Superior temporal gyrus (tissue), 1 donor: ENCODE results near the gene STK33.

ENCODE experiments used
- DNase-seq: peaks from one replicate; pipeline ENCODE4 v3.0.0-alpha.2; 2016; ENCODE audit errors: extremely low spot score

Gene STK33

DNA sequence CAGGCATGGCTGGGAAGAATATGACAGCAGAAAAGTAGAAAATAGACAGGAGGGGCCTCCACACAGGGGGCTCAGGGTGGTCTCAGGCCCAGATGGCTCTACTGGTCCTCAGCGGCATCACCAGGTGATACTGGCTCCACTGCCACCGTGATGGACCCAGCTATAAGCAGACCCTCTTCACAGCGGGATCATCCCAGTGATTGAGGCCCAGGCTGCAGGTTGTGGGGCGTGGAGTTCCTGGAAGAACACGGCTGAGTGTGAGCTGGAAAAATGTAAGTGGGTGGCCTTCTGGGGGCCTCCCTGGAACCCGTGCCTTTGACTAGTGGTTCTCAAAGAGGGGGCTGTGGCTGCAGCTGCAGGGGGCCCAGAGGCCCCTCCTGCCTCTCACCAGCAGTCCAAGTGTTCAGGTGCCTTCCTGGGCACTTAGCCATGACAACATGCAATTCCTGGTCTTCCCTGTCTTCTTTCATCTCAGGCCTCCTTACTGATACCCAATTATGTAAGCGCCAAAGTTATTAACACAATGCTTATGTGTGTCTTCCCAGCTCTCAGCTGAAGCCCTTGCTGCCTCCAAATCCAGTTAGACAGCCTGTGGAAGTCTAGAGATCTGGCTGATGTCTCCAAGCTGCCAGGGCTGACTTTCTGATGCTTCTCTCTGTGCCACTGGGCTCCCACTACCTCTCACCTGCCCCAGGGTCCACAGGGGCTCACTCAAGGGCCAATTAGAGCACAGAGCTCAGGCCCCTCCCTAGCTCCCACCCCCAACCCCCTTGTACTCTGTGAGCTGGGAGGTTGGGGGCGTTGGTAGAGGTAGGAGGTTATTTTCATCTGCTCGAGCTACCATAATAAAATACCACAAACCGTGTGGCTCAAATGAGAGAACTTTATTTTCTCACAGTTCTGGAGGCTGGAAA lies 220.3 kb downstream of the STK33 start:
- no peak for DNase-seq

DNA sequence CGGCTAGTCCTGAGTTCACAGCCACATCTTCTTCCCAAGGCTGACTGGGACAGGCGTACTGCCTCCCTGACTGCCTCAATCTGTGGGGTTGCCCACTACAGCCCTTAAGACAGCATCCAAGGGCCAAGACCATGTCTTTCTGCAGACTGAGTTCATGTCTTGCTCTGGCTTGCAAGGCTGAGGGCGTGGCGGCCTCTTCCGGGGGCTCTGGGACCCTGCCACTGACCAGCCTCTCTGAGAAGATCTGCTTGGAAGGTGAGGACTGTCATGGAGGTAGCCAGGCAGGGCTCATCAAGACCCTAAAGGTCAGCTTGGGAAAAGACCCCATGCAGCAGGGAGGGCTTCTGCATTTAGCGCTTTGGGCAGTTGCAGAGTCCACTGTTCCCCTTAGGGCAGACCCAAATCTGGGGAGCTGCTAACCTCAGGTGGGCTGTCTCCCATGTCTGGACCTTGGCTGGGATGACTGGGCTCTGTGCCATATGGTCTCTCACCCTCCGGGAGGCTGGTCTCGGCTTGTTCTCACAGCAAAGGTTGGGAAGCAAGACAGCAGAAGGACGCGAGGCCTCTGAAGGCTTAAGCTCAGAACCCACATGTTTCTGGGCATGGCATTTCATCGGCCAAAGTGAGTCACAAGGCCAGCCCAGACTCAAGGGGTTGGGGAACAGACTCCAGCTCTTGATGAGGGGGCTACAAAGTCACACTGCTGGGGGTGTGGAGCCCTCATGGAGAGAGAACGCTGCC lies 221.2 kb downstream of the STK33 start:
- no peak for DNase-seq

- DNase-seq, result no peak
Measured at GRCh38 chr11:8371516-8371884, 222.5 kb downstream of the STK33 start.

GRCh38 chr11:8370812-8371515 lies 223.1 kb downstream of the STK33 start:
- DNase-seq, result no peak

GRCh38 chr11:8369592-8370205 lies 224.3 kb downstream of the STK33 start:
- no peak for DNase-seq

- DNase-seq, result no peak
Measured at GRCh38 chr11:8368772-8369171, 225.3 kb downstream of the STK33 start.

DNA sequence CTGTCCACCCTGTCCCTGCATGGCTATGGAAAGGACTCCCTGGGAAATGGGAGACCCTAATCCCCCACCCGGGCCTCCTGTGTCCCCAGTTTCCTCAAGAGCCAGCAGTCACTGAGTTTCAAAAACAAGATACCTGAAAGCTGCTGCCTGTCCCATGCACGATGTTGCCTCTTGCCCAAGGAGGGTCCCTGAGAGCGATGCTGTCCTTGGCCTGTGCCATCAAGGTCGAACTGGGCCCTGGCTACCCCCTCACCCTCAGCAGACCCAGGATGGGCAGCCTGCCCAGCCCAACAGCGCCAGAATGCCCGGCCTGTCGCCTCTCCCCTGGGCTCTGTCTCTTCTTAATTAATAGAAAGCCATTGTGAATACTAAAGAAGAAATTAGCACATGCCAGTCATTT lies 225.8 kb downstream of the STK33 start:
- no peak for DNase-seq

DNA sequence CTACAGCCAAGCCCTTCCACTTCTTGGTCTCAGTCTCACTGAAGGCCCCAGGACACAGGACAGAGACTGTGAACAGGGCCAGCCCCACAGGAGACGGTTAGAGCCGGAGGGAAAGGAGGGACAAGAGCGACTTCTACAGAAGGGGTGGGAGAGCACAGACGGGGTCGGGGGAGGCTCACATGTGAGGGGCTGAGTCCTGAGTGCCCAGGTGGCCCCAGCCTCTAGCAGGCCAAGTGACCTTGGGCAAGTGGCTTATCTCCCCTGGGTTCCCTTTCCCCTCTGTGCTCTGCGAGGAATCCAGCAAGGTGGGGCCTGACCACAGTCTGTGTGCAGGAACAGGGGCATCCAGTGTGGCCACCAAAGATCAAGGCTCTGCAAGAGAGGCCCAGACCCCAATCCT lies 227.7 kb downstream of the STK33 start:
- DNase-seq, result no peak

GRCh38 chr11:8365216-8365941 lies 228.6 kb downstream of the STK33 start:
- DNase-seq, result no peak

DNA sequence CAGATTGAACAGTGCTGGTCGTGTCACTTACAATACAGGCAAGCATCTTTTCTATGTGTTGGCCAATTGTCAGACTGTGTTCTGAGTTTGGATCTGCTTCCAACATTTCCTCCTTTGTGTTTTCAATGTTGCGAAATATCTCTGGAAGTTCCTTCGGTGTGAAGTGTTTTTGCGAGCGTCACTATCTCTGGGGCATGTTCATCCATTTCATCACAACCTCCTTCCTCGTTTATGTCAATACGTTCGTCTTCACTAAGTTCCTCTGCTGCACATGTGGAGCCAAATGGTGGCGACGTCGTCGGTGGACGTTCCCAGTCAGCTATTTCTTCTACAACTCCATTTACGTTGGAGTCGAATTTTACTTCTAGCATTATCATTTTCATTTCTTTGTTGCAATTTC lies 230.1 kb downstream of the STK33 start:
- no peak for DNase-seq

DNA sequence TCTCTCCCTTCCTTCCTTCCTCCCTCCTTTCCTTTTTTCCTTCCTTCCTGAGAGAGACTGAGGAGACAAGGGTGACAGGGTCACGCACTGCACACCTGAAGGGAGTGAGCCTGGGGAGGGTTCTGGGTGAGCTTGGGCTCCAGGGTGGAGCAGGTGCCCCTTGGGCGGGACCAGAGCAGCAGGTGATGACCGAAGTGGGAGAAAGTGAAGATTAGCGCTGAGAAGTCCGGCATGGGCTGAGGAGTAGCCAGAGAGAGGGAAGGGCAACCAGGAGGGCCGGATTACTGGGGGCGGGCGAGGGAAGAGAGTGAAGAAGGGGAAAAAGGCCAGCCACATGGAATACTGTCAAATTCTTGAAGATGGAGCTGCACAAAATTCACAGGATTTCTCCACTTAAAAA lies 231.1 kb downstream of the STK33 start:
- no peak for DNase-seq

GRCh38 chr11:8362491-8362890 lies 231.5 kb downstream of the STK33 start:
- no peak for DNase-seq

DNA sequence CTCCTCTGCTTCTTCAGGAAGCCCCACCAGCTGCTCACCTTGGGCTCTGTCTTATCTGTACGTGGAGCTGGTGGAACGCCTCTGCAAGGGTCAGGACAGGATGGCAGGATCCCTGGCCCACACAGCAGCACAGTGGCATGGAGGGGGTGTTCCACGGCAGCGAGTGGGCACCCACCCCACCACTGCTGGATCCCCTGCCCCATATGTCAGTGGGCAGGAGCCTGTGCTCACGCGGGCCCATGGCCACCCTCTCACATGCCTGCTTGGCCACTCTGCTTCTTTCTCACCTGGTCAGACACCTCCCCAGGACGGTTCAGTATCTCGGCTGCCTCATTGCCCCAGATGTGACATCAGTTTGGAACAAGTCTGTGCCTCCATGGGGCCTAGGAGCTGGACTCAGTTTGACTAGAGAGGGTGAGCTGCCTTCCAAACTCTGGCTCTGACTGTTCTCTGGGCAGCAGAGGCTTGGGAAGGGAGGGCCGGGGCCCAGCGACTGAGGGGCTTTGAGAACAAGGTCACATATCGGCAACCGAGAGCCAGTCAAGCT lies 232.3 kb downstream of the STK33 start:
- DNase-seq, result no peak

DNA sequence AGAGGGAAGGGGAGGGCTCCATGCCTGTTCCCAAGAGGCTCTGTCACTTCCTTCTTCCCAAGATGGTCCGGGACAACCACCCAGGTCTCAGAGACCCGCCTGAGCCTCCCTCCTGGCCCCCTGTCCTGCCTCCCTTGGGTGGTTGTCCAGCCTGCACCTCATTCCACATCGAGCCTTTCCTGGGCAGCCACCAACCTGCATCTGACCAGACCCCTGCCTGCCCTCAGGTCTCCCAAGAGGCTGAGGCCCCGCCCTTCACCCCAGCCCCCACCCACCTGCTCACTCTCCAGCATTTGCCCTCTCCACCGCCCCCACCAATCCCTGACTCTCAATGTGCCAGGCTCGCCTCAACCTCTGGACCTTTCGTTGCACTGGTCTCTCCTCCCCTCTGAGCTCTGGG lies 232.8 kb downstream of the STK33 start:
- DNase-seq, result no peak

- DNase-seq, result no peak
Measured at GRCh38 chr11:8360086-8360828, 233.8 kb downstream of the STK33 start.

DNA sequence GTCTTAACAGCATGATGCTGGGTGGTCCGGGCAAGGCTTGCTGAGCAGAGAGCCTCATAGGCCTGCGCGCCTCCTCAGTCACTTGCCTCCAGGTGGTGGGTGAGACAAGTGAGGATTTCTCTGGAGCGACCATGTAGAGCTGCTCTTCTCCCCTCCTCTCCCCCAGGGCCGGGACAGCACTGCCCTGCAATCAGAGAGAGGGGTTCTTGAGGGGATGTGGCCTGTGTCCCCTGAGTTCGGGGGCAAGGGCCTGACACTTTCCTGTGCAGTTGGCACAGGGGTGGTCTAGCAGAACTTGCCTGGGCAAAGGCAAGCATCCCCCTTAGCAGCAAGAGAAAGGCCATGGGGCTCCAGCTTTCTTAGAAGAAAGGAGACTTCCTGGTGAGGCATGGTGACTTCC lies 234.5 kb downstream of the STK33 start:
- no peak for DNase-seq

DNA sequence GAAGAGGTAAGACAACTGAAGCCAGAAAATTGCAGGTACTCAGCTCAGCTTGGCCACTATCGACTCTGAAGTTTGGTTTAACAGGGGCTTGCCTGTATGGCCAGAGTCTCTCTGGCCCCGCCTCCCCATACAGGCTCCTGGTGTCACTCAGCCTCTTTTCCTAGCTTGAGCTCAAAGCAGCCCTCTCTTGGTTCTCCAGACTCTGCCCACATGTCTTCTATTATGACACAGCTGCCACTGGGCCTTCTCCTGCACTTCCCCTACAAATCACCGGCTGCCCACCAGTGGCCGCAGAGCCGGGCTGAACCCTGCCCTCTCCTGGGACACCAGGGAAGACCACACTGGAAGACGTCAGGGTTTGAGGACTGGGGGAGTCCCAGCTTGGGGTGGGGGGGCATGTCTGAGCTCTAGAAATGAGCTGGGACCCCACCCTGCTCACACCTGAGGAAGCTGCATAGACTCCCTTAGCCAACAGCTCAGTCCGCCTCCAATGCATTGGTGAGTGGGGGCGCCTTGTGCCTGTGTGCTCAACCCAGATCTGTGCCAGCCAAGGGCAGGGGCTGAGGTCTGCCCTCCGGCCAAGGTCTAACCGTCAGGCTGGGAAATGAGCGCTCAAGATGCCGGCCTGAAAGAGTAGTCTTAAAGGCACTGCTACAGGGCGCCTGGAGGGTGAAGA lies 236.0 kb downstream of the STK33 start:
- no peak for DNase-seq

DNA sequence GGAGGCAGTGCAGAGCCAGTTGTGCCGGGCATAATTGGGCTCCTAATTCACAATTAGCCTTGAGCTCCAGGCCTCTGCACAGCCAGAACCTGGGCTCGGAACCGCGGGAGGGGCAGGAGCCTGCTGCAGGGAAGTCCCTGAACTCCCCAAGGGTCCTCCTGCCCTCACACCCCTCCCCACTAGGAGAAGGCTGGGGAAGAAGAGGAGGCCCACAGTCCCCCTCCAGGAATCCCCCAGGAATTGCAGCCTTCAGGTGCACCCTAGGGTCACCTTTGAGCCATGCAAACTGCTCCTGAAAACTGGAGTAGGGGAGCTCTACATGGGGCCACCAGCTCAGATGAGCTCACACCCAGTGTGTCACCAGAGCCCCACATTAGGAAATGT lies 236.5 kb downstream of the STK33 start:
- DNase-seq, result no peak

GRCh38 chr11:8356721-8357504 lies 237.1 kb downstream of the STK33 start:
- no peak for DNase-seq
